ENCODE measurements around the gene GABARAPL1. TPM values are rescaled to one million over a fixed set of nuclear protein-coding genes. Genes with fewer than 3 reads are reported as not detected.
"Not testable (repeated sequence)": the region's sequence is repeated elsewhere in the genome, so short reads cannot be mapped to it uniquely, and the experiment has no call there.

GABARAPL1 gene
- total RNA-seq, 1 donor from 2014 or later: 42.3 TPM

DNA sequence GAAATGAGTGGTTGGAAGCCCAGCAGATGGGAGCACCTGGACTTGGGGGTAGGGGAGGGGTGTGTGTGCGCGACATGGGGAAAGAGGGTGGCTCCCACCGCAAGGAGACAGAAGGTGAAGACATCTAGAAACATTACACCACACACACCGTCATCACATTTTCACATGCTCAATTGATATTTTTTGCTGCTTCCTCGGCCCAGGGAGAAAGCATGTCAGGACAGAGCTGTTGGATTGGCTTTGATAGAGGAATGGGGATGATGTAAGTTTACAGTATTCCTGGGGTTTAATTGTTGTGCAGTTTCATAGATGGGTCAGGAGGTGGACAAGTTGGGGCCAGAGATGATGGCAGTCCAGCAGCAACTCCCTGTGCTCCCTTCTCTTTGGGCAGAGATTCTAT is 9.2 kb downstream of the GABARAPL1 start:
- no peak for DNase-seq (ENCODE audit: low read depth)
- H3K4me3 ChIP-seq (ENCODE audit: low read depth, low read length): no peak overlapping the region
- TF ChIP-seq, protein P1, sequence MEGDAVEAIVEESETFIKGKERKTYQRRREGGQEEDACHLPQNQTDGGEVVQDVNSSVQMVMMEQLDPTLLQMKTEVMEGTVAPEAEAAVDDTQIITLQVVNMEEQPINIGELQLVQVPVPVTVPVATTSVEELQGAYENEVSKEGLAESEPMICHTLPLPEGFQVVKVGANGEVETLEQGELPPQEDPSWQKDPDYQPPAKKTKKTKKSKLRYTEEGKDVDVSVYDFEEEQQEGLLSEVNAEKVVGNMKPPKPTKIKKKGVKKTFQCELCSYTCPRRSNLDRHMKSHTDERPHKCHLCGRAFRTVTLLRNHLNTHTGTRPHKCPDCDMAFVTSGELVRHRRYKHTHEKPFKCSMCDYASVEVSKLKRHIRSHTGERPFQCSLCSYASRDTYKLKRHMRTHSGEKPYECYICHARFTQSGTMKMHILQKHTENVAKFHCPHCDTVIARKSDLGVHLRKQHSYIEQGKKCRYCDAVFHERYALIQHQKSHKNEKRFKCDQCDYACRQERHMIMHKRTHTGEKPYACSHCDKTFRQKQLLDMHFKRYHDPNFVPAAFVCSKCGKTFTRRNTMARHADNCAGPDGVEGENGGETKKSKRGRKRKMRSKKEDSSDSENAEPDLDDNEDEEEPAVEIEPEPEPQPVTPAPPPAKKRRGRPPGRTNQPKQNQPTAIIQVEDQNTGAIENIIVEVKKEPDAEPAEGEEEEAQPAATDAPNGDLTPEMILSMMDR (conservative IDR thresholded peaks at IDR 0.05; ENCODE audit: low read depth, low read length): no peak

DNA sequence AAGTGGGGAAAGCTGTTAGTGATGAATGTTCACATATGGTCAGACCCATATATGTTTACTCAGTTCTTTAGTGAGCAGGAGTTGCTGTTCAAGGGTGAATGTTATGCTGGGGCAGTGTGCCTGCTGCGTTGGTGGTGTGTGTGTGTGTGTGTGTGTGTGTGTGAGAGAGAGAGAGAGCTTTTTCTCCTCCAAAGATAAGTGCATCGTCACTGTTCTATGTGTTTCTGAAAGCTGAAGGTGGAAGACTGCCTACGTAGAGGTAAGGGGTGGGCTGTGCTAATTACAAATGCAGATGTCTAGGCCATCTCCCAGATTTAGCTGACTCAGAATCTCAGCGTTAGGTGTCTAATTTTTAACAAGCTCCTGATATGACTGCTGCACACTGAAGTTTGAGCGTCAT is 10.5 kb downstream of the GABARAPL1 start:
- no peak for DNase-seq (ENCODE audit: low read depth)
- no peak overlapping the region for H3K4me3 ChIP-seq (ENCODE audit: low read depth, low read length)
- TF ChIP-seq, protein P1 (conservative IDR thresholded peaks at IDR 0.05; ENCODE audit: low read depth, low read length): no peak

DNA sequence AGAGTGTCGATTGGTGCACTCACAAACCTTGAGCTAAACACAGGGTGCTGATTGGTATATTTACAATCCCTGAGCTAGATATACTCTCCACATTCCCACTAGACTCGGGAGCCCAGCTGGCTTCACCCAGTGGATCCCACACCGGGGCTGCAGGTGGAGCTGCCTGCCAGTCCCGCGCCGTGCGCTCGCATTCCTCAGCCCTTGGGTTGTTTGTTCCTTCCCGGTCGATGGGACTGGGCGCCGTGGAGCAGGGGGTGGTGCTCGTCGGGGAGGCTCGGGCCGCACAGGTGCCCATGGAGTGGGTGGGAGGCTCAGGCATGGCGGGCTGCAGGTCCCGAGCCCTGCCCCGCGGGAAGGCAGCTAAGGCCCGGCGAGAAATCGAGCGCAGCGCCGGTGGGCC is 12.7 kb downstream of the GABARAPL1 start:
- not testable (repeated sequence) for DNase-seq (ENCODE audit: low read depth)

DNA sequence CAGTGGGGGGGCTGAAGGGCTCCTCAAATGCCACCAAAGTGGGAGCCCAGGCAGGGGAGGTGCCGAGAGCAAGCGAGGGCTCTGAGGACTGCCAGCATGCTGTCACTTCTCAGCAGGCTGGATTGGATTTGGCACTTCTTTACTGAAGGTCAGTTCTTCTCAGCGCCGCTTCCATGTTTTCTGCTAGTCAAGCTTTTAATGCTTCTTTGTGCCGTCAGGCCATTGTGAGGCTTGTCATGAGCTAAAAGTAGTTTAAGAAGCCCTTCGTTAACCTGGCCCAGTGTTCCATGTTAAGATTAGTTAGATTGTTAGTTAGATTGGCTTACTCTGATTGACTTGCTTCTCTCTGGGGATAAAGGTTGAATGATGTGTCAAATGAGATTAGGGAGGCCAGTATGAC is 13.4 kb downstream of the GABARAPL1 start:
- no peak overlapping the region for H3K4me3 ChIP-seq (ENCODE audit: low read depth, low read length)
- TF ChIP-seq, protein P1 (conservative IDR thresholded peaks at IDR 0.05; ENCODE audit: low read depth, low read length): no peak
- no peak for DNase-seq (ENCODE audit: low read depth)

More for the DNA sequence above, 12.7 kb downstream of the GABARAPL1 start:
- H3K4me3 ChIP-seq (ENCODE audit: low read depth, low read length): not testable (repeated sequence)

DNA sequence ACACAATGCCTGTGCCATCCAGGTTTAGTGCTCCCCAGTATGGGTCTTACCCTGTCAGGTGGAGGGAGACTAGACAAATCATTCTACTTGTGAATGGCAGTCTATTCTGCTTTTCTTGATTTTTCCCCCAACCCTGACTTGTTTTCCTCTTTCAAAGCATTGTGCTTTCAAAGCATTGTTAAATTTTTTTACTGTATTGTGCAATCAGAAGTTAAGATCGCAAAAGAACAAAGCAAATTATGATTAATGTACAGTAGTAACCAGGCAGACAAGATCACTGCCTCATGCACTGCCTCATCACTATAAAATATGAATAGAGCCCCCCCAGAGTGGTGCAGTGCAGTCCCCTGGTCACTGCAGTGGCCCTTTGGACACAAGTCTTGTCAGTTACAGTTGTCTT is 14.1 kb downstream of the GABARAPL1 start:
- H3K4me3 ChIP-seq (ENCODE audit: low read depth, low read length): no peak overlapping the region
- DNase-seq (ENCODE audit: low read depth): no peak
- TF ChIP-seq, protein P1 (conservative IDR thresholded peaks at IDR 0.05; ENCODE audit: low read depth, low read length): no peak

DNA sequence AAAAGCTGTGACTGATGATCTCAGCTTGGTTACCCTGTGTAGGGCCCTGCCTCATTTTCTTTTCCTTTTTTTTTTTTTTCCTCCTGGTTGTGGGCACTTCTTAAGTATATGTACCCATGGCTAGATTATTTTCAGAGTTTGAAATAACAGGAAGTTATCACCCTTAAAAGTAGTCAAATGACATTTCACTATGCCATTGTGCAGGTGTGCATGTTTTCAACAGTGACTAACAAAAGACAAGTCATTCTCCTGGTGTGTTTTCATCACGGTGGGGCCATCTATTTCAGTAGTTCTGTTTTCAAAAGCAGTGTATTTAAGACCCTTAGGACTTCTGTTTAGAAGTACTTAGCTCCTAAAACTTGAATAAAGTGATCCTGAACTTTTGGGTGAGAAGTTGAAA is 15.0 kb downstream of the GABARAPL1 start:
- TF ChIP-seq, protein P1 (conservative IDR thresholded peaks at IDR 0.05; ENCODE audit: low read depth, low read length): no peak
- no peak for DNase-seq (ENCODE audit: low read depth)
- no peak overlapping the region for H3K4me3 ChIP-seq (ENCODE audit: low read depth, low read length)

DNA sequence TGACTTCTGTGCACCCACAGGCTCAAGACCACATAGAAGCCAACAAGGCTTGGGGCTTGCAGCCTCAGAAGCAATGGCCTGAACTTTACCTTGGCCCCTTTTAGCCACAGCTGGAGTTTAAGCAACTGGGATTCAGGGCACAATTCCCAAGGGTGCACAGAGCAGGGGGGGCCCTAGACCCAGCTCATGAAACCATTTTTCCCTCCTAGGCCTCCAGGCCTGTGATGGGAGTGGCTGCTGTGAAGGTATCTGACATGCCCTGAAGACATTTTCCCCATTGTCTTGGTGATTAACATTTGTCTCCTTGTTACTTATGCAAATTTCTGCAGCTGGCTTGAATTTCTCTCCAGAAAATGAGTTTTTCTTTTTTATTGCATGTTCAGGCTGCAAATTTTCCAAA is 21.9 kb downstream of the GABARAPL1 start:
- H3K4me3 ChIP-seq (ENCODE audit: low read depth, low read length): no peak overlapping the region
- DNase-seq (ENCODE audit: low read depth): no peak
- TF ChIP-seq, protein P1 (conservative IDR thresholded peaks at IDR 0.05; ENCODE audit: low read depth, low read length): no peak

Data from epithelial cell of proximal tubule (primary cell).